Measurements from ENCODE around the gene OR11H6.
"Not testable (repeated sequence)": the region's sequence is repeated elsewhere in the genome, so short reads cannot be mapped to it uniquely, and the experiment has no call there.

The OR11H6 gene, protein sequence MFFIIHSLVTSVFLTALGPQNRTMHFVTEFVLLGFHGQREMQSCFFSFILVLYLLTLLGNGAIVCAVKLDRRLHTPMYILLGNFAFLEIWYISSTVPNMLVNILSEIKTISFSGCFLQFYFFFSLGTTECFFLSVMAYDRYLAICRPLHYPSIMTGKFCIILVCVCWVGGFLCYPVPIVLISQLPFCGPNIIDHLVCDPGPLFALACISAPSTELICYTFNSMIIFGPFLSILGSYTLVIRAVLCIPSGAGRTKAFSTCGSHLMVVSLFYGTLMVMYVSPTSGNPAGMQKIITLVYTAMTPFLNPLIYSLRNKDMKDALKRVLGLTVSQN

DNA sequence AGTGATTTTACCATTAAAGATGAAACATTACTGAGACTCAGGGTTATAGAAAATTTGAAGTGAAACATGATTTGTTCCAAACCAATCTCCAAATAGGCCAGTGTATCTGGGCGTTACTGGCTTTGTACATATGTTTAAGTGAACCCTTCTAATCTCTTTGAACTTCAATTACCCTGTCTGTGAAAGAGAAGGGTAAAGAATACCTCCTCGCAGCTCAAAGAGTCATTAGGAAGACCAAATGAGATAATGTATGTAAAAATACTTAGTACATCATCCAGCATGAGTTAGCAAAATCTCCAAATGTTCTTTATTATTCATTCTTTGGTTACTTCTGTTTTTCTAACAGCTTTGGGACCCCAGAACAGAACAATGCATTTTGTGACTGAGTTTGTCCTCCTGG, at the start of gene OR11H6:
Gene OR11H6 (plus strand): TSS at position 301 of the 400 bp plus-strand sequence. CDS start 0 bp downstream, at position 301.
- DNase-seq = no peak

DNA sequence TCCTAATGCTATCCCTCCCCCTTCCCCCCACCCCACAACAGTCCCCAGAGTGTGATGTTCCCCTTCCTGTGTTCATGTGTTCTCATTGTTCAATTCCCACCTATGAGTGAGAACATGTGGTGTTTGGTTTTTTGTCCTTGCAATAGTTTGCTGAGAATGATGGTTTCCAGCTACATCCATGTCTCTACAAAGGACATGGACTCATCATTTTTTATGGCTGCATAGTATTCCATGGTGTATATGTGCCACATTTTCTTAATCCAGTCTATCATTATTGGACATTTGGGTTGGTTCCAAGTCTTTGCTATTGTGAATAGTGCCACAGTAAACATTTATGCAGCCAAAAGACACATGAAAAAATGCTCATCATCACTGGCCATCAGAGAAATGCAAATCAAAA, 49.3 kb upstream of the OR11H6 start:
- not testable (repeated sequence) for DNase-seq

DNA sequence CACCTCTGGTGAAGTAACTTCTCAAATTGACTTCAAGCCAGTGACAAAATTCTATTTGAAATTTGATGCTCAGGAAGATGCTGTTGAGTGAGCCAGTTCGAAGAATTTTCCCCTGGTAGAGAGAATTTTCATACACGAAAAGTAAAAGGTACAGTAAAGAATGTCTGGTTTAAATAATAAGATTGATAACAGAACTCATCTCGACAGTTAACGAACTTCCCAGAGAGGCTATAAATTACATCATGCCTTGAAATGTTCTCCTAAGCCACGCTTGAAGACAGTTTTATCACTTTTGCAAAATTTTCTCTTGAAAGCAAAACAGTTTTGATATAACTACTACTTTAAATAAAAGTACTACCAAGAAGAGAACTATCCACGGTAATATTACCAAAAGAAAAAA, 47.2 kb upstream of the OR11H6 start:
- no peak for DNase-seq

DNA sequence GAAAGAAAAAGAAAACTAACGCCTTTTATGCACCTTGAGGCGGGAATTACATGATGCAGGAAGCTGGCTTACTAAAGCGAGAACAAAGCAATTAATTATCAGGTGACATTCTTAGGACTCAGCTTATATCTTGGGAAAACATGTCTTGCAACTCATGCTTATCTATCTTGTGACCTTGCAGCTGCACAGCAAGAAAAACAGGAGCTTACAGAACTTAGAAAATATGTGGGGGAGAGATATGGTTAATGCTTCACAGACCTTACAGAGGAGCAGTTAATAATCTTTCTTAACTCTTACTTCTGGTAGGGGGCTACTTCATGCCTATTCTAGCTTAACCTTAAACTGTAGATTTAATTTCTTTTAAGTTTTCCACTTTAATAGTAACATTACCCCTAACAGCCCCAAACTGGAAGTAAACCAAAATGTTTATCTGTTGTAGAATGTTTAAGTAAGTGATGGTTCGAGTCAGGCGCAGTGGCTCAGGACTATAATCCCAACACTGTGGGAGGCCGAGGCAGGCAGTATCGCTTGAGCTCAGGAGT, 46.0 kb upstream of the OR11H6 start:
- DNase-seq = no peak

DNA sequence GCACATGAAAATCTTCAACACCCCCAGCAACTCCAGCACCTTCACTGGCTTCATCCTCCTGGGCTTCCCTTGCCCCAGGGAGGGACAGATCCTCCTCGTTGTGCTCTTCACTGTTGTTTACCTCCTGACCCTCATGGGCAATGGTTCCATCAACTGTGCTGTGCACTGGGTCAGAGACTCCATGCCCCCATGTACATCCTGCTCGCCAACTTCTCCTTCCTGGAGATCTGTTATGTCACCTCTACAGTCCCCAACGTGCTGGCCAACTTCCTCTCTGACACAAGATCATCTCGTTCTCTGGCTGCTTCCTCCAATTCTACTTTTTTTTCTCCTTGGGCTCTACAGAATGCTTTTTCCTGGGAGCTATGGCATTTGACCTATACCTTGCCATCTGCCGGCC, 44.3 kb upstream of the OR11H6 start:
- peak; percentile 43 to 52 (median 43) for DNase-seq

DNA sequence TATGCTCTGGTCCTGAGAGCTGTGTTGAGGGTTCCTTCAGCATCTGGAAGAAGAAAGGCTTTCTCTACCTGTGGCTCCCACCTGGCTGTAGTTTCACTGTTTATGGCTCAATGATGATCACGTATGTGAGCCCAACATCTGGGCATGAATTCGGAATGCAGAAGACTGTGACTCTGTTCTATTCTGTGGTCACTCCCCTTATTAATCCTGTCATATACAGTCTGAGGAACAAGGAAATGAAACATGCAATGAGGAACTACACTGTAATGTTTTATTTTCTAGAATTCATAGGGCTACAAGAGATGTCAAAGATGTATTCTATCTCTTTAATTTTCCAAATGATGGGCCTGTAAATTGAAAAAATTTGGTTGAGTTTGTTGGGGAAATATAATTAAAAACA, 43.6 kb upstream of the OR11H6 start:
- DNase-seq = peak in 2 of 3 donors; percentile 39 to 55

DNA sequence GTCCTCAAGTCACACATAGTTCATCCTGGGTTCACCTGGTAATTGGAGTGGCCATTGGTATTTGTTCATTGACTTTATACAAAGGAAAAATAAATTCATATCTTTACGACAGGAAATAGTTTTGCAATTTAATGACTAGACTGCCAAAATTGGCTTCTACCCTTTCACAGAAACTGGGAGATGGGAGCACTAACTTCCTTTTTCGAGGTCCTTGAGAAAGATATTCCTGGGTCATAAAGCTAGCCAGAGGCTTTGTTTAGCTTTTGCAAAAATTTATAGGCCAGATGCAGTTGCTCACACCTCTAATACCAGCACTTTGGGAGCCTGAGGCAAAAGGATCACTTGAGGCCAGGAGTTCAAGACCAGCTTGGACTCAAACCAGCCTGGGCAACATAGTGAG, 43.0 kb upstream of the OR11H6 start:
- peak in 1 of 3 donors; percentile 19 for DNase-seq

DNA sequence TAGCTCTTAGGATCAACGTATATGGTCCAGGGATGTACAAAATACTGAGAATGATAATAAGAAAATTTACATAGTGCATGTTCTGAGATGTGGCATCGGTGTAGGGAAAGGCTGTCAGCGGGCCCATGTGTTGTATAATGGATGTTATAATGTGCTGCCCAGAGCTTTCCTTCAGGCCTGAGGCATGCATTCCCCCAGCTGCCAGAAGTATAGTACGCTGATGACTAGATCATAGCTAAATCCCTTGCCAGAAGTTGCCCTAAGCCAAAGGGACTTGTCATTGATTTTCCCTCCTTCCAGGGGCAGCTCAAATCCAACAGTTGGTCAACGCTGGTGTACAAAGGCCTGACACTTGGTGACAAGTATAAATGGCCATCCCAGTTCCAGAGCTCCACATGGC, 39.3 kb upstream of the OR11H6 start:
- peak in 1 of 3 donors; percentile 10 for DNase-seq

DNA sequence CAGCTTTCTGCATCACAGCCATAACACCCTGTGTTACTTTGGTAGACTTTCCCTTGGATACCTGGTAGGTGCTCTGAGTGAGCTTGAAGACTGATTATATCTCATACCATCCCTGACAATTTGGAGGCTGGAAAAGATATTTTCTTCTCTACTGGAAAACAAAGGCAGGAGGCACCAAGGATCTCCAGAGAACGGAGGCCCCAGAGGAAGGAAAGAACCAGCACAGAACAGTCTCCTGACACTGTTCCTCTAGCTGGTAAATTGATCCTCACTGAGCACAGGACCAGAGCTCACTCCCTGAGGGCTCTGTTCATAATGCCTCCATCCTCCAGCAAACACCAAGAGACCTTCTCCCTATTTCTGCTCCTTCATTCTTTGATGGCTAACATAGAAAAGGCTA, 32.9 kb upstream of the OR11H6 start, which contains the start of gene OR11G2:
Gene OR11G2 (plus strand): TSS at position 301 of the 400 bp plus-strand sequence. CDS start 6,542 bp downstream, outside the sequence.
- no peak for DNase-seq

DNA sequence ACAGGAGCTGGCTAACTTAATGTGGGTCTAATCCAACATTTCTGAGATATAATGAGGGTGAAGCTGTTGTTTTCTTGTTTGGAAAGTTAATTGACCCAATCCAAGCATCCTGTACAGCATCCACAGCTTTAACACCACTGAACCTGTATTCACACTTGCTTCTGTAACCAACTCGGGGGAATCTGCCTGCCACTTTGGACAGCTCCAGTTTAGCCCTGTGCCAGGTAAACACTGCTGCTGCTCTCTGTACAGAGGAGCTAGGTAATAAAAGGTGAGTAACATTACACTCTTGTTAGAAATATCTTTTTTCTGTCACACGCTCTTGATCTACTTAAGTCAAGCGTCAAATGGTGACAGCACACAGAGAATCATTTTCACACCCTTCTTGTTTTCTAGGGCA, 32.1 kb upstream of the OR11H6 start:
- no peak for DNase-seq

DNA sequence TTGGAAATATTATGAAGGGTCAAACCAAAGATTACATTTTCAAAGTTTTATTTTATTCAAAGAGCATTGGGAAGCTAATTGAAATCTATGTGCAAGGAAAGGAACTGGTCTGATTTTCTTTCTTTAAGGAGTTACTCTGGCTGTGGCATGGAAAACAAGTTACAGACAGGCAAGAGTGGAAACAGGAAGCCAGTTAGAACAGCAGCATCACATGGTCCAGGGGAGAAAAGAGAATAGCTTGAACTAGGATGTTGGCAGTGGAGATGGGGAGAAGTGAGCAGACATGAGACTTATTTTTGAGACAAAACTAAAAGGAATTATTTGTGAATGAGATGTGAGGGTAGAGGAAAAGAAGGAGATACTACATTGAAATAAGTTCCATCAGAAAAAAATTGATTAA, 29.4 kb upstream of the OR11H6 start:
- DNase-seq = no peak

DNA sequence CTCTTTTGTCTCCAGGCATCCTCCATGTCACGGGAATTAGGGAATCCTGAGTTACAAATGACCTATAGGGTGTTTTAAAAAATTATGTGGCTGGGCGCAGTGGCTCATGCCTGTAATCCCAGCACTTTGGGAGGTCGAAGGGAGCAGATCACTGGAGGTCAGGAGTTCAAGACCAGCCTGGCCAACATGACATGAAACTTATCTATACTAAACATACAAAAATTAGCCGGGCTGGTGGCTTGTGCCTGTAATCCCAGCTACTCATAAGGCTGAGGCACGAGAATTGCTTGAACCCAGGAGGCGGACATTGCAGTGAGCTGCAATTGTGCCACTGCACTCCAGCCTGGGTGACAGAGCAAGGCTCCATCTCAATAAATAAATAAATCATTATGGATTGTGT, 28.3 kb upstream of the OR11H6 start:
- DNase-seq = not testable (repeated sequence)

DNA sequence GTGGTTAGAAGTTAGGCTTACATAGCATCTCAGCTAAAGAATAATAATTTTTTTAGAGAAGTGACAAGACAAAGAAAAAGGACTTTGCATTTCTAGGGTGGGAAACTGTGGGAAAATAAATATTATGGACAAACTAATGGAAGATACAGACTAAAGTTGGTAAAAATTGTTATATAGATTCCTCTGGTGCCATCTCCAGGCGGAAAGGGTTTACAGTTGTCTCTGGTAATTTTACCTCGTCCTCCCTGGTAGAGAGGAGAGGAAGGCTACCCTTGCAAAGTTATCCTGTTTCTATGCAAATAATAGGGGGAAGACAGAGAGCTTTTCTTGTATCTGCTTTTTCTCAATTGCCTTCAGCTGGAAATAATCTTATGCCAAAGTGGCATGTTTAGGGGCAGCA, 27.6 kb upstream of the OR11H6 start:
- DNase-seq = no peak

DNA sequence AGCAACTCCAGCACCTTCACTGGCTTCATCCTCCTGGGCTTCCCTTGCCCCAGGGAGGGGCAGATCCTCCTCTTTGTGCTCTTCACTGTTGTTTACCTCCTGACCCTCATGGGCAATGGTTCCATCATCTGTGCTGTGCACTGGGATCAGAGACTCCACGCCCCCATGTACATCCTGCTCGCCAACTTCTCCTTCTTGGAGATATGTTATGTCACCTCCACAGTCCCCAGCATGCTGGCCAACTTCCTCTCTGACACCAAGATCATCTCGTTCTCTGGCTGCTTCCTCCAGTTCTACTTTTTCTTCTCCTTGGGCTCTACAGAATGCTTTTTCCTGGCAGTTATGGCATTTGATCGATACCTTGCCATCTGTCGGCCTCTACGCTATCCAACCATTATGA, 26.1 kb upstream of the OR11H6 start:
- peak; percentile 16 to 52 (median 31) for DNase-seq

DNA sequence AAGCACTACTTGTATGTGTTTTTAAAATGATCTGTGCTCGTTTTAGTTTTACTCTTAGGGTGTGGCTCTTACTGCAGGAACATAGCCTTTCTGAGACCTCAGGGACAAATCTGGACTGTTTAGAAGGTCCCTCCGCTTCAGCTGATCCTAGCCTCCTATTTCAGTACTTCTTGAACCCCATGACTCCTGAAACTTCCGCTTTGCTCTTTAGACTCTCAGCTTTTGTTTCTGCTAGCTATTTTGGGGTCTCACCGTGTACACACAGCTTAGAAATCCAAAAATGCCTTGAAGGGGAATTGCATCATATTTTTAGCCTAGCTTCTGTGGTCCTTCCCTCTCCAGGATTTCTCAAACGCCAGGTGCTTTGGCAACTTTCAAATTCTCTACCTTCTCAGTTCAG, 24.5 kb upstream of the OR11H6 start:
- DNase-seq = no peak

DNA sequence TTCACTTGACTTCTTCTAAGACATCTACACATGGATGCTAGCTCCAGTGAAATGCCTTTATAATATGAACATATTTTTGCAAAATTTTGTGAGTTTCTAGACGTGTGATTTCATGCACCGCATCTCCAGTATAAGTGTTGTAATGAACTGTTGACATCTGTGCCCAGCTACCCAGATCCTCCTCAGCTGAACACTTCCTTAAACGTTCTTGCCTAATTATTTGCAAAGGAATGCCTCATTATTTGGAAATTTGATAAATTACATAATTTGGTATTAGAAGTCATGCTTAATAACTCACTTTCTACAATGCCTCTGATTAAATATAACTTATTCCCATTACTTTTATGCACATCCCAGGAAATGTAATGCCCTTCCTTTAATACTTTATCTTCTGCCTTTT, 18.8 kb upstream of the OR11H6 start:
- peak in 1 of 3 donors; percentile 30 for DNase-seq

DNA sequence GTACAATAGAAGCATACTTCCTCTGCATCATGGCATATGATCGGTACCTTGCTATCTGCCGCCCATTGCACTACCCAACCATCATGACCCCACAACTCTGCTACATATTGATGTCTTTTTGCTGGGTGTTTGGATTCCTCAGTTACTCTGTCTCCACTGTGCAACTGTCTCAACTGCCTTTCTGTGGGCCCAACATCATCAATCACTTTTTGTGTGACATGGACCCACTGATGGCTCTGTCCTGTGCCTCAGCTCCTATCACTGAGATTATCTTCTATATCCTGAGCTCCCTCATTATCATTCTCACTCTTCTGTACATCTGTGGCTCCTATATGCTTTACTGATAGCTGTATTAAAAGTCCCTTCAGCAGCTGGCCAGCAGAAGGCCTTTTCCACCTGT, 13.9 kb upstream of the OR11H6 start:
- DNase-seq = no peak

DNA sequence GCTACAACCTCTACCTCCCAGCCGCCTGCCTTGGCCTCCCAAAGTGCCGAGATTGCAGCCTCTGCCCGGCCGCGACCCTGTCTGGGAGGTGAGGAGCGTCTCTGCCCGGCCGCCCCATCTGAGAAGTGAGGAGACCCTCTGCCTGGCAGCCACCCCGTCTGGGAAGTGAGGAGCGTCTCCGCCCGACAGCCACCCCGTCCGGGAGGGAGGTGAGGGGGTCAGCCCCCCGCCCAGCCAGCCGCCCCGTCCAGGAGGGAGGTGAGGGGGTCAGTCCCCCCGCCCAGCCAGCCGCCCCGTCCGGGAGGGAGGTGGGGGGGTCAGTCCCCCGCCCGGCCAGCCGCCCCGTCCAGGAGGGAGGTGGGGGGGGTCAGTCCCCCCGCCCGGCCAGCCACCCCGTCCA, 11.1 kb upstream of the OR11H6 start:
- DNase-seq = not testable (repeated sequence)

DNA sequence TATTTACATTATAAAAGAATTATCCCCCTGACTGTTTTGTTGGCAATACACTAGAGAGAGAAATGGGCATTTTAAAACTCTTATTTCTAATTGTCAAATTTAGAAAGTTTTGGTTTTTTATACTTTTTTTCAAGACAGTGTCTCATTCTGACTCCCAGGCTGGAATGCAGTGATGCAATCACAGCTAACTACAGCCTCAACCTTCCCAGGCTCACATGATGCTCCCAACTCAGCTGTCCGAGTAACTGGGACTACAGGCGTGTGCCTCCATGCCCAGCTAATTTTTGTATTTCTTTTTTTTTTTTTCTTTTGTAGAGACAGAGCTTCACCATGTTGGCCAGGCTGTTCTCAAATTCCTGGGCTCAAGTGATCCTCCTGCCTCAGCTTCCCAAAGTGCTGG, 8.3 kb upstream of the OR11H6 start:
- DNase-seq = no peak

DNA sequence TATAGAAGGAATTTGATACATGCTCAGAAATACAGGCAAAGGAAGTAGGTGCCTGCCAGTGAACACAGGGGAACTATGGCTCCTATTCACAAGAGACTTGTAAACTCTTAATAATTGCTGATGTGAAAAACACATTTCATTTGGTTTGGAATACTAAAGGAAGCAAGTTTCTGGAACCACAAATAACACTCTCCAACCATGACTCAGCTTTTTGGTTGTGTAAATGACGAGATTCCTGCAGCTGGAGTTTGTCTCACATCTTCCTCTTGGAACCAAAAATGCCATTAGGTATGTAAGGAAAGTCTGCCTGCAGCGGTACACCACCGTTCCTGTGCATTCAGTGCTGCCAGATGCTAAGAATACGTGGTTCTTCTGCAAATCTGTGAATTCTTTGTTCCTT, 4.5 kb upstream of the OR11H6 start:
- no peak for DNase-seq

DNA sequence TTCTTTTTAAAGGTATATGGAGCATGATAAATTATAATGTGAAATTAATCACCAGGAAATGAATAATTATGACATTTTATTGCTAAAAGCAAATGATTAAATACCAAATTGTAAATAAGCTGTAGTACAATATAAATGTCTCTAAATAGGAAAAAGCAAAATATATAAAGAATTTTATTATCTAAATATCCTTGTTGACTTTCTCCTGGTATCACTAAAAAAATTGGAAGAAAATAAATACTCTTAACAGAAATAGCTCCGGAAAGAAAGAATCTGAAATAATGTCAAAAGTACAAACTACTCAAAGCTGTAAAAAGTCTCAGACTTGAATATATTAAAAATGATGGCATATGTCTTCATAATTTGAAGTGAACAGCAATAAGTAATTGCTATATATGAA, 5.2 kb downstream of the OR11H6 start, which contains the start of gene OR11H7:
Gene OR11H7 (plus strand): TSS at position 301 of the 400 bp plus-strand sequence.
- no peak for DNase-seq

DNA sequence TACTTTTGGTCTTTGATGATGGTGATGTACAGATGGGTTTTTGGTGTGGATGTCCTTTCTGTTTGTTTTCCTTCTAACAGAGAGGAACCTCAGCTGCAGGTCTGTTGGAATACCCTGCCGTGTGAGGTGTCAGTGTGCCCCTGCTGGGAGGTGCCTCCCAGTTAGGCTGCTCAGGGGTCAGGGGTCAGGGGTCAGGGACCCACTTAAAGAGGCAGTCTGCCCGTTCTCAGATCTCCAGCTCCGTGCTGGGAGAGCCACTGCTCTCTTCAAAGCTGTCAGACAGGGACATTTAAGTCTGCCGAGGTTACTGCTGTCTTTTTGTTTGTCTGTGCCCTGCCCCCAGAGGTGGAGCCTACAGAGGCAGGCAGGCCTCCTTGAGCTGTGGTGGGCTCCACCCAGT, 11.9 kb downstream of the OR11H6 start:
- DNase-seq = not testable (repeated sequence)

DNA sequence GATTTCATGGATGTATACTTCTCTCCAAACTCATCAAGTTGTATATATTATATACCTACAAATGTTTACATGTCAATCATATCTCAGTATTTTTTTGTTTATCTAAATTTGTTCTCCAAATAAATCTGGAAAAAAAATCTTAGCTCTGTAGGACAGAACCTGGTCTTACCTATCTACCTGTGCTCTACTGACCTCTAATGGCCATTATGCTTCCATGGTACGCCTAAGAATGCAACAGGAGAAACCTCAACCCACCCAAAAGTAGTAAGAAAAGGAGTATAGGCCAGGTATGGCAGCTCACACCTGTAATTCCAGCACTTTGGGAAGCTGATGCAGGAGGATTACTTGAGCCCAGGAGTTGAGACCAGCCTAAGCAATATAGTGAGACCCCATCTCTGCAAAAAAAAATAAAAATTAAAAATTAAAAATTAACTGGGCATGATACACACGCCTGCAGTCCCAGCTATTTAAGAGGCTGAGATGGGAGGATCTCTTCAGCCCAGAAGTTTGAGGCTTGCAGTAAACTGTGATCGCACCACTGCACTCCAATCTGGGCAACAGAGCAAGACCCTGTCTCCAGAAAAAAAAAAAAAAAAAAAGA, 24.2 kb downstream of the OR11H6 start:
- DNase-seq = peak in 1 of 3 donors; percentile 12

DNA sequence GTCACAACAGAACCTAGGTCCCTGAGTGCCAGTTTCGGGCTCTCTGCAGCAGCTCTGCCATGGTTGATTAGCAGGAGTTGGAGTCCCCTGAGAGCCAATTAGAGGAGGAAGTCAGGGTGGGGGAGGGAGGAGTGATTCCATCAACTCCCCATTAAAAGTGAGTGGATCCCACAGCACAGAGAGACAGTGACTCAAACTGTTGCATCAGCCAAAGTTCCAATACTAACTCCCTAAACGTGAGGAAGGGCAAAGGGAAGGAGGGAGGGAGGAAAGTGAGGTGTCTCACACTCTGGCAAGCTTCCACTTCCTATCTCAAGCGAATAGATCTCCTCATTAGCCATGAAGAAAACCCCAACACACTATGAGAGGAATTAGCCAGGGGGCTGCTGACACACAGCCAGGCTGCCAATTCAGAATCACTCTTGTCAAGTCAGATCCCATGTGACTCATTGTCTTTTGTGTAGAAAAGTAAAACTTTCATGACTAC, 39.2 kb downstream of the OR11H6 start:
- DNase-seq = peak; percentile 25 to 51 (median 32)

All from suppressor macrophage treated with lipopolysaccharide for 1 hour (primary cell).